Stomach smooth muscle (tissue), 2 donors: ENCODE measurements around the gene CNTROB.

ENCODE experiments used
- H3K27ac ChIP-seq: one replicate; pipeline ENCODE4 v1.7.0; 2013; ENCODE audit warnings: mild to moderate bottlenecking, low read length, inconsistent platforms
- H3K27me3 ChIP-seq, 2 donors: one replicate each; pipeline ENCODE4 v1.7.0; 2013; ENCODE audit warnings: low read length in 2 of 2; ENCODE audit not compliant: insufficient read depth in 2 of 2, control insufficient read depth in 1 of 2
- H3K36me3 ChIP-seq, 2 donors: one replicate each; pipeline ENCODE4 v1.7.0; 2013; ENCODE audit warnings: low read length in 2 of 2; ENCODE audit not compliant: control insufficient read depth in 2 of 2, insufficient read depth in 2 of 2
- H3K4me1 ChIP-seq: one replicate; pipeline ENCODE4 v1.7.0; 2013; ENCODE audit warnings: low read length; ENCODE audit not compliant: control insufficient read depth, insufficient read depth
- H3K4me3 ChIP-seq, 2 donors: one replicate each; pipeline ENCODE4 v1.7.0; 2013; ENCODE audit warnings: low read length in 2 of 2
- H3K9ac ChIP-seq, 2 donors: one replicate each; pipeline ENCODE4 v1.7.0; 2013; ENCODE audit warnings: low read length in 2 of 2, mild to moderate bottlenecking in 1 of 2
- H3K9me3 ChIP-seq, 2 donors: one replicate each; pipeline ENCODE4 v1.7.0; 2013; ENCODE audit warnings: low read length in 2 of 2; ENCODE audit not compliant: control insufficient read depth in 2 of 2
- donor health status: healthy.
- donor health status: Pancreatic carcinoma.

The CNTROB gene

GRCh38 chr17:7969433-7969832 is 37.4 kb downstream of the CNTROB start:
- H3K9me3 ChIP-seq, result peaks cover 0 to 1% of the 10 kb centered on the region in 2 donors

GRCh38 chr17:7971651-7972050 is 39.6 kb downstream of the CNTROB start:
- Histone ChIP-seq H3K27me3 (peaks cover 0 to 2% of the 10 kb centered on the region in 2 donors), H3K9ac (no peak overlapping the region), H3K4me3 (no peak overlapping the region), H3K4me1 (no peaks in the 10 kb centered on the region), H3K36me3 (no peaks in the 10 kb centered on the region), H3K27ac (no peak overlapping the region), H3K9me3 (peaks cover 0 to 10% of the 10 kb centered on the region in 2 donors)

More at GRCh38 chr17:7969433-7969832, 37.4 kb downstream of the CNTROB start:
- Histone ChIP-seq H3K4me3 (no peak overlapping the region), H3K27ac (no peak overlapping the region), H3K36me3 (no peaks in the 10 kb centered on the region), H3K4me1 (no peaks in the 10 kb centered on the region), H3K27me3 (peaks cover 0 to 2% of the 10 kb centered on the region in 2 donors), H3K9ac (no peak overlapping the region)

- Histone ChIP-seq H3K9me3 (peaks cover 0 to 10% of the 10 kb centered on the region in 2 donors), H3K9ac (no peak overlapping the region), H3K27me3 (peaks cover 0 to 2% of the 10 kb centered on the region in 2 donors), H3K4me1 (no peaks in the 10 kb centered on the region), H3K27ac (no peak overlapping the region), H3K4me3 (no peak overlapping the region), H3K36me3 (no peaks in the 10 kb centered on the region)
Measured at GRCh38 chr17:7972131-7972785, 40.3 kb downstream of the CNTROB start.

- Histone ChIP-seq H3K4me3 (no peak overlapping the region), H3K36me3 (no peaks in the 10 kb centered on the region)
Measured at GRCh38 chr17:7974638-7975131, 42.7 kb downstream of the CNTROB start.

DNA sequence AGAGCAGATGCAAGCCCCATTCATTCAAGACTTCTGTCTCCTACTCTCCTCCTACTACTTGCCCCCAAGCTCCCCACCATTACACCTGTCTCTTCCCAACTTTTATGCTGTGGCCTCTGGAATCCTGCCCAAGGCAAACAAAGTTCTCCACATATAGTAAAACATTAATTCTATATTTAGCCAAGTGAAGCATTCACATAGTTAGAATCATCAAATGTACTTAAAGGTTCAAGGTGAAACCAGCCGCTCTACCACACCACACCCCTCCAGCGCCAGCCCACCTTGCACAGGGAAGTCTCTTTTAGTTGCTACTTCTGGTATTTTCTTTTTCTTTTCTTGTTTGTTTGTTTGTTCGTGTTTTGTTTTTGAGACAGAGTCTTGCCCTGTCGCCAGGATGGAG is 45.0 kb downstream of the CNTROB start:
- H3K9ac ChIP-seq, result no peak overlapping the region

More at GRCh38 chr17:7974638-7975131, 42.7 kb downstream of the CNTROB start:
- peaks cover 0 to 10% of the 10 kb centered on the region in 2 donors for H3K9me3 ChIP-seq
- H3K4me1 ChIP-seq, result no peaks in the 10 kb centered on the region
- H3K9ac ChIP-seq, result no peak overlapping the region
- no peak overlapping the region for H3K27ac ChIP-seq
- peaks cover 0 to 2% of the 10 kb centered on the region in 2 donors for H3K27me3 ChIP-seq

GRCh38 chr17:7977805-7978204 is 45.8 kb downstream of the CNTROB start:
- Histone ChIP-seq H3K9me3 (peaks cover 0 to 10% of the 10 kb centered on the region in 2 donors), H3K36me3 (no peaks in the 10 kb centered on the region), H3K4me1 (no peaks in the 10 kb centered on the region), H3K27me3 (peaks cover 0 to 3% of the 10 kb centered on the region in 2 donors), H3K27ac (no peak overlapping the region), H3K9ac (no peak overlapping the region), H3K4me3 (no peak overlapping the region)

More for the DNA sequence above, 45.0 kb downstream of the CNTROB start:
- no peak overlapping the region for H3K27ac ChIP-seq
- no peaks in the 10 kb centered on the region for H3K36me3 ChIP-seq
- H3K9me3 ChIP-seq, result peaks cover 0 to 10% of the 10 kb centered on the region in 2 donors
- no peak overlapping the region for H3K4me3 ChIP-seq
- no peaks in the 10 kb centered on the region for H3K4me1 ChIP-seq
- H3K27me3 ChIP-seq, result no peaks in the 10 kb centered on the region

- Histone ChIP-seq H3K9me3 (no peaks in the 10 kb centered on the region), H3K4me1 (no peaks in the 10 kb centered on the region), H3K36me3 (no peaks in the 10 kb centered on the region), H3K27ac (no peak overlapping the region), H3K9ac (no peak overlapping the region), H3K27me3 (peaks cover 0 to 8% of the 10 kb centered on the region in 2 donors), H3K4me3 (no peak overlapping the region)
Measured at GRCh38 chr17:7982173-7982572, 50.2 kb downstream of the CNTROB start.

DNA sequence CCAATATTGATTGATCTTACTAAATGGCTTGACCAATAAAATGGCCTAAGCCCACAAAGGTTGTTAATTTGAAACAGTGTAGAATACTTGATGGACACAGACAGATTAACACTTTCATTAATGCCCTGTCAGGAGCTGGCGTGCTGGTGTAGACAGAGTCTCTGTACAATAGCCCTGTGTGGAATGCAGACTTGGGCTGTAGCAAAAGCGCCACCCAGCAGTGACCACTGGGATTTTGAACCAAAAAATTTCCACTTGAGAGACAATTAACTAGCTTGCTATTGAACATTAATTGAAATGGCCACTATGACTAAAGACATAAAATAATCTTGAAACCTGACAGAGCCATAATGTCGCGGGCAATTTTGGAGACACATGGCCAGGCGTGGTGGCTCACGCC is 50.7 kb downstream of the CNTROB start:
- Histone ChIP-seq H3K27me3 (peaks cover 0 to 9% of the 10 kb centered on the region in 2 donors), H3K4me3 (no peak overlapping the region), H3K9ac (no peak overlapping the region), H3K36me3 (no peaks in the 10 kb centered on the region), H3K9me3 (no peaks in the 10 kb centered on the region), H3K4me1 (no peaks in the 10 kb centered on the region), H3K27ac (no peak overlapping the region)

DNA sequence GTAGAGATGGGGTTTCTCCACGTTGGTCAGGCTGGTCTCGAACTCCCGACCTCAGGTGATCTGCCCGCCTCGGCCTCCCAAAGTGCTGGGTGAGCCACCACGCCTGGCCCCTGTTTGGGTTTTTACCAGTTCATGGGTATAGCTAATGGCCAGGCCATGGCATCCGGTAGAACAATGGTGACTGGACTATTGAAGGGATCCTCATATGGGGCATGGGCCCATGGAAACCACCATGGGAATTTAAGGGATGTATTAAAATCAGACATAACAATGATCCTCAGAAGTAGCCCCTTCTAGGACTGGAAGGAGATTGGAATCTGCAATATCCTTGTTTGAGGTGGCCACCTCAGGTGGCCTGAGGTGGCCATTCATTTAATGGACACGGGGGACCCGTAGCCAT is 52.9 kb downstream of the CNTROB start:
- Histone ChIP-seq H3K27me3 (peaks cover 0 to 10% of the 10 kb centered on the region in 2 donors), H3K4me1 (peaks cover 2% of the 10 kb centered on the region), H3K4me3 (no peak overlapping the region), H3K9ac (no peak overlapping the region), H3K9me3 (no peaks in the 10 kb centered on the region), H3K36me3 (no peaks in the 10 kb centered on the region), H3K27ac (no peak overlapping the region)

DNA sequence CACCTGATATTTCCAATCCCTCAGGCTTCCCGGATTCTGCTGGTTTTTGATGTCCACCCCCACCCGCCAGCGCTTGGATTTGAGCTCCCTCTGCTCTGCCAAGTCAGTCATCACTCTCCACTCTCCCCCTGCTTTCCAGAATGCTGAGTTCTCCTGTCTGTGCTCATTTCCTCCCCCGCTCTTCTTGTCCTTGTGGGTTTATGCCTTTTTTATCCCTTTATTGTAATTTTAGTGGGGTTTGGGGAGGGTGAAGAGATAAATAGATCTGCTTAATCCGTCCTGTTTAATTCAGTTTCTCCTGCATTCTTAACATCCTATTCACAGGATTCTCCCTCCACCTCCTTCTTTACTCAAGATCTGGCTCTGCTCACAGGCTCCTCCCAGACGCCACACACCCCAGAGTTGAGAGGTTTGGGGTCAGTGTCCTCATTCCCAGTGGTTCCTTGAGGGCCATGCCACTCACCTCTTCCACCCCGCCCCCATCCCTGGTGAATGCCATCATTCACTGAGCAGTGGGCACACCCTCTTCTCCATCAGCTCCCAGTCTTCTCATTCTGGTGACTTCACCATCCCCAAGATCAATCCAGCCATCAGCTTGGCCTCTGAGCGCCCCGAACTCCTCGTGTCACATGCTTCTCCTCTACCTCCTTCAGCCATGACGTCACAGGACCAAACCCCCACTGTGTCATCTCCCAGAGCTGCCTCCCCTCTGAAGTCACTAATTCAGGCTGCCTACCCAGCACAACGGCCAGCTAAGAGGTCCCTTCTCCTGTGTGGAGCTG is 55.3 kb downstream of the CNTROB start:
- Histone ChIP-seq H3K4me3 (no peak overlapping the region), H3K27ac (no peak overlapping the region), H3K9me3 (no peaks in the 10 kb centered on the region), H3K9ac (no peak overlapping the region), H3K27me3 (peaks cover 0 to 10% of the 10 kb centered on the region in 2 donors), H3K4me1 (peaks cover 7% of the 10 kb centered on the region), H3K36me3 (no peaks in the 10 kb centered on the region)
